MCF 10A (cell line): ENCODE data around the gene COLEC12. TPM values are rescaled to one million over a fixed set of nuclear protein-coding genes. Genes with fewer than 3 reads are reported as not detected.
A peak's percentile ranks its signal among the peaks of the same experiment; 100 is the strongest.

ENCODE experiments used
- BruUV-seq: library from RNA; stranded (reverse); fragments of 400-500 nt; replicated peaks from 2 replicates; lab custom pipeline; 2021; lab: Mats Ljungman, UMichigan
- CTCF ChIA-PET: fragments of 300-600 bp; sonication (Branson Sonifier 250); formaldehyde crosslinking; extraction: SDS; loops from one replicate; lab custom pipeline; 2021; ENCODE audit warnings: antibody characterized with exemption, inconsistent platforms; lab: Yijun Ruan, JAX
- POLR2A ChIA-PET: fragments of 300-600, 350-650 bp; sonication (Branson Sonifier 250); formaldehyde crosslinking; extraction: SDS; loops from one replicate; lab custom pipeline; 2020; ENCODE audit warnings: antibody characterized with exemption, inconsistent platforms; lab: Yijun Ruan, JAX
- DNase-seq: peaks from one replicate; pipeline ENCODE4 v3.0.0-alpha.2; 2018; ENCODE audit not compliant: unreplicated experiment
- H3K27ac Mint-ChIP-seq: one replicate; pipeline ENCODE4 v1.8.0; 2022; ENCODE audit warnings: mild to moderate bottlenecking, low read depth, mixed read lengths; ENCODE audit not compliant: unreplicated experiment
- H3K27me3 Mint-ChIP-seq: one replicate; pipeline ENCODE4 v1.8.0; 2022; ENCODE audit warnings: mixed read lengths; ENCODE audit not compliant: insufficient read depth, unreplicated experiment
- H3K36me3 Mint-ChIP-seq: one replicate; pipeline ENCODE4 v1.8.0; 2022; ENCODE audit warnings: mild to moderate bottlenecking, moderate library complexity, mixed read lengths; ENCODE audit not compliant: insufficient read depth, unreplicated experiment
- H3K4me1 Mint-ChIP-seq: one replicate; pipeline ENCODE4 v1.8.0; 2022; ENCODE audit warnings: mixed read lengths; ENCODE audit not compliant: insufficient read depth, unreplicated experiment
- H3K4me3 Mint-ChIP-seq: one replicate; pipeline ENCODE4 v1.8.0; 2022; ENCODE audit warnings: mild to moderate bottlenecking, moderate library complexity, mixed read lengths; ENCODE audit not compliant: unreplicated experiment
- H3K9me3 Mint-ChIP-seq: one replicate; pipeline ENCODE4 v1.8.0; 2022; ENCODE audit warnings: mixed read lengths; ENCODE audit not compliant: unreplicated experiment
- intact Hi-C: fragments of 100-400 bp; cut with micrococcal nuclease; formaldehyde crosslinking; loops from 2 replicates; pipeline ENCODE4 v1.14.1; 2022
- total RNA-seq: library from RNA; stranded (reverse); gene quantifications from 2 replicates; pipeline ENCODE4 v1.2.3, GENCODE V29; 2022
- TF ChIP-seq, protein P1 (sequence below): fragments of 200-600 bp; IDR thresholded peaks from one replicate; pipeline ENCODE4 v1.8.0; 2022; ENCODE audit warnings: antibody characterized with exemption, mild to moderate bottlenecking; ENCODE audit not compliant: unreplicated experiment

The COLEC12 gene
- total RNA-seq, 1 experiment from 2014 or later = 0.05 TPM

DNA sequence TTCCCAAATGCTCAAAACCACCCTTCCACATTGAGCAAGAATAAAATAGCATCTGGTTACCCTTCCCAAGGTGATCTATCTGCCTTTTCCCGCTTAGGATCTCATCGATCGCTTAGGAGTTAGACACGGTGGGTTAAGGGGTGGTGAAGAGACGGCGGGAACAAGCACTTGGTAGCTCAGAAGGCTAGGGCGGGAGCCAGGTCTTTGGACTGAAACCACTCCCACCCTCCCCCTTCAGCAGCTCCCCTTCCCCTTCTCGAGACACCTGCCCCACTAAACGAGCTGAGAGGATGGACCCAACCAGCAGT lies 233.2 kb downstream of the COLEC12 start:
- DNase-seq = no peak
- CTCF ChIA-PET = interaction anchor here (0.6 to 1.7 kb wide), 7 partner anchors 37 to 473 kb away, joined by 3 to 7 read pairs (median 4); no protein-coding TSS in a partner anchor
- Mint-ChIP-seq H3K4me1 (peaks cover 6% of the 10 kb centered on the region), H3K9me3 (no peaks in the 10 kb centered on the region), H3K4me3 (peak overlapping the region; percentile 100), H3K27ac (peak overlapping the region; percentile 100), H3K36me3 (peaks cover 37% of the 10 kb centered on the region), H3K27me3 (no peaks in the 10 kb centered on the region)
- POLR2A ChIA-PET = interaction anchor here (0.6 to 2.5 kb wide), 16 partner anchors 9 to 563 kb away, joined by 3 to 18 read pairs (median 4); partner anchors contain the start of genes TYMS and USP14
- TF ChIP-seq, protein P1, sequence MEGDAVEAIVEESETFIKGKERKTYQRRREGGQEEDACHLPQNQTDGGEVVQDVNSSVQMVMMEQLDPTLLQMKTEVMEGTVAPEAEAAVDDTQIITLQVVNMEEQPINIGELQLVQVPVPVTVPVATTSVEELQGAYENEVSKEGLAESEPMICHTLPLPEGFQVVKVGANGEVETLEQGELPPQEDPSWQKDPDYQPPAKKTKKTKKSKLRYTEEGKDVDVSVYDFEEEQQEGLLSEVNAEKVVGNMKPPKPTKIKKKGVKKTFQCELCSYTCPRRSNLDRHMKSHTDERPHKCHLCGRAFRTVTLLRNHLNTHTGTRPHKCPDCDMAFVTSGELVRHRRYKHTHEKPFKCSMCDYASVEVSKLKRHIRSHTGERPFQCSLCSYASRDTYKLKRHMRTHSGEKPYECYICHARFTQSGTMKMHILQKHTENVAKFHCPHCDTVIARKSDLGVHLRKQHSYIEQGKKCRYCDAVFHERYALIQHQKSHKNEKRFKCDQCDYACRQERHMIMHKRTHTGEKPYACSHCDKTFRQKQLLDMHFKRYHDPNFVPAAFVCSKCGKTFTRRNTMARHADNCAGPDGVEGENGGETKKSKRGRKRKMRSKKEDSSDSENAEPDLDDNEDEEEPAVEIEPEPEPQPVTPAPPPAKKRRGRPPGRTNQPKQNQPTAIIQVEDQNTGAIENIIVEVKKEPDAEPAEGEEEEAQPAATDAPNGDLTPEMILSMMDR = no peak
- no TSS peak for BruUV-seq
- intact Hi-C loops = no loop called here

Other genes starting within 250 kb of the COLEC12 start
- 40.9 and 44.6 TPM in 2 replicates for gene THOC1, start 232.7 kb downstream of the COLEC12 start, total RNA-seq
- not detected in 2 replicates for gene CETN1, start 79.7 kb upstream of the COLEC12 start, total RNA-seq
- gene CLUL1, start 96.3 kb upstream of the COLEC12 start, total RNA-seq = 0.39 TPM in 1 of 2 replicates, not detected in the other
- gene TYMS, start 157.0 kb upstream of the COLEC12 start, total RNA-seq = 22.4 and 57.0 TPM in 2 replicates
- 106 and 111 TPM in 2 replicates for gene ENOSF1, start 211.9 kb upstream of the COLEC12 start, total RNA-seq